Adipocyte (in vitro differentiated cells): ENCODE results near the gene DGLUCY.
"Not testable (repeated sequence)": the region's sequence is repeated elsewhere in the genome, so short reads cannot be mapped to it uniquely, and the experiment has no call there.

Source experiments
- DNase-seq: peaks from one replicate; pipeline ENCODE4 v3.0.0-alpha.2; 2015; ENCODE audit warnings: low read depth
- H3K27me3 ChIP-seq: replicated peaks from 2 replicates; pipeline ENCODE4 v1.7.0; 2013; ENCODE audit warnings: mild to moderate bottlenecking, low read length, moderate library complexity; ENCODE audit not compliant: control insufficient read depth, insufficient read depth
- H3K36me3 ChIP-seq: 2 replicates; pipeline ENCODE4 v1.7.0; 2013; ENCODE audit warnings: low read length, mild to moderate bottlenecking, moderate library complexity; ENCODE audit not compliant: control insufficient read depth, insufficient read depth, severe bottlenecking
- H3K4me1 ChIP-seq: 2 replicates; pipeline ENCODE4 v1.7.0; 2013; ENCODE audit warnings: mild to moderate bottlenecking, low read length, moderate library complexity; ENCODE audit not compliant: control insufficient read depth, insufficient read depth
- H3K4me3 ChIP-seq: 2 replicates; pipeline ENCODE4 v1.7.0; 2013; ENCODE audit warnings: mild to moderate bottlenecking, low read length, moderate library complexity
- H3K9ac ChIP-seq: 2 replicates; pipeline ENCODE4 v1.7.0; 2013; ENCODE audit warnings: mild to moderate bottlenecking, low read length, moderate library complexity
- H3K9me3 ChIP-seq: 2 replicates; pipeline ENCODE4 v1.7.0; 2013; ENCODE audit warnings: mild to moderate bottlenecking, low read length, moderate library complexity; ENCODE audit not compliant: control insufficient read depth

Gene DGLUCY

DNA sequence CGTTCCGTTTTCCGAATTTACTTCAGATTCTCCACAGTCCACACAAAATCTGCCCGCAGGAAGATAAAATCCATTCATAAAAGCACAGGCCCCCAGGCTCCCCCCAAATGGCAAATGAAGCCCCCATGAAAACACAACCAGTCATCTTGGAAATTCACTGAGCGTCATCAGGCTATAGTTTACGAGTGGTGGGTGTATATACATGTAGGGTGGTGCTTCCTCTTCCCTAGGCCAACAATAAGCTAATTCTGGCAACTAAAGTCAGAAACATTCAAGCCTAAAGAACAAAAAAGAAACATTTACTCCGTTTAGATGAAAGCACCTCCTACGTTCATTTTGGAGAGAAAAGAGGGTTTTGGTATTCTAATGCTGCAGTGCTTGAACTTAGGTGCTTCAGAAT lies 124.8 kb downstream of the DGLUCY start:
- Histone ChIP-seq H3K4me3 (no peak overlapping the region), H3K9ac (no peak overlapping the region), H3K9me3 (no peaks in the 10 kb centered on the region), H3K4me1 (peaks cover 11% of the 10 kb centered on the region), H3K27me3 (no peaks in the 10 kb centered on the region), H3K36me3 (no peaks in the 10 kb centered on the region)
- no peak for DNase-seq

- peaks cover 21% of the 10 kb centered on the region for H3K4me1 ChIP-seq
- H3K9ac ChIP-seq, result no peak overlapping the region
- DNase-seq, result no peak
- H3K9me3 ChIP-seq, result no peaks in the 10 kb centered on the region
- H3K4me3 ChIP-seq, result no peak overlapping the region
- no peaks in the 10 kb centered on the region for H3K27me3 ChIP-seq
- no peaks in the 10 kb centered on the region for H3K36me3 ChIP-seq
Measured at GRCh38 chr14:91241863-91242262, 128.0 kb downstream of the DGLUCY start.

DNA sequence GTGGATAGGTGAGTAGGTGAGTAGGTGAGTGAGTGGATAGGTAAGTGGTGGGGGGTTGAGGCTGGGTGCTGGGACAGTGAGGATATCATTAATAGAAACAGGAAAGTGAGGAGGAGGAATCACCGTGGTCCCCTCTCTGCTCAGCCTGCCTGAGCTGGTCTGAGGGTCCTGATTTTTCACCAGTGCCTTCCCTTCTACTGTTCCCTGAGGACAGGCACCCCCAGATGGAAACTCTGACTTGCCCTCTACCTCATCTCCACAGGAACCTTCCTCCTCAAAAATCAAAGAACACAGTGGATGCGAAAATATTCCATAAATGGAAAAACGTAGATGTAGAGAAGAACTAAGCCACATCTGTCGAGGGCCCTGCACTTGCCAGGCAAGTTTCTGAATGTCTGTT lies 128.8 kb downstream of the DGLUCY start:
- Histone ChIP-seq H3K27me3 (no peaks in the 10 kb centered on the region), H3K4me1 (peaks cover 21% of the 10 kb centered on the region), H3K9ac (peak overlapping the region; percentile 46), H3K36me3 (no peaks in the 10 kb centered on the region), H3K4me3 (peak overlapping the region; percentile 70), H3K9me3 (no peaks in the 10 kb centered on the region)
- DNase-seq, result no peak

GRCh38 chr14:91243074-91243471 lies 129.2 kb downstream of the DGLUCY start:
- Histone ChIP-seq H3K36me3 (no peaks in the 10 kb centered on the region), H3K9ac (peak overlapping the region; percentile 46), H3K4me3 (peak overlapping the region; percentile 70), H3K9me3 (no peaks in the 10 kb centered on the region), H3K27me3 (no peaks in the 10 kb centered on the region), H3K4me1 (peaks cover 21% of the 10 kb centered on the region)
- no peak for DNase-seq

- Histone ChIP-seq H3K4me1 (peaks cover 21% of the 10 kb centered on the region), H3K9ac (peak within 1 kb of the TSS; percentile 20), H3K36me3 (no peaks in the 10 kb centered on the region), H3K9me3 (no peaks in the 10 kb centered on the region), H3K4me3 (peak within 1 kb of the TSS; percentile 70), H3K27me3 (no peaks in the 10 kb centered on the region)
- DNase-seq, result peak; percentile 54
Measured at GRCh38 chr14:91244501-91244901, 130.6 kb downstream of the DGLUCY start, which contains the start of gene GPR68. Gene GPR68 (minus strand): TSS chr14:91244704. CDS start chr14:91235050, 9,654 bp downstream.

- Histone ChIP-seq H3K9ac (no peak overlapping the region), H3K9me3 (no peaks in the 10 kb centered on the region), H3K4me1 (peaks cover 21% of the 10 kb centered on the region), H3K27me3 (no peaks in the 10 kb centered on the region), H3K4me3 (peak overlapping the region; percentile 70), H3K36me3 (no peaks in the 10 kb centered on the region)
- no peak for DNase-seq
Measured at GRCh38 chr14:91245029-91245428, 131.2 kb downstream of the DGLUCY start.

DNA sequence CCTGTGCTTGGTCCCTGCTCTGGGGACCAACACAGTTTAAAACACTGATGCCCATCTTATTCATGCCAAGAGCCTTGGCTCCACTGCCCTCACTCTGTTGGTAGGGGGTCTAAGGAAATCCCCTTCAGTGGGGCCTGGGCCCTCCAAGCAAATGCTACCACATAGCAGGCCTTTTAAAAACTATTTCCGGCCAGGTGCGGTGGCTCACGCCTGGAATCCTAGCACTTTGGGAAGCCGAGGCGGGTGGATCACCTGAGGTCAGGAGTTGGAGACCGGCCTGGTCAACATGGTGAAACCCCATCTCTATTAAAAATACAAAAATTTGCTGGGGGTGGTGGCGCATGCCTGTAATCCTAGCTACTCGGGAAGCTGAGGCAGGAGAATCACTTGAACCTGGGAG lies 131.7 kb downstream of the DGLUCY start:
- not testable (repeated sequence) for H3K4me3 ChIP-seq, DNase-seq, H3K36me3 ChIP-seq, H3K9ac ChIP-seq, H3K9me3 ChIP-seq, H3K27me3 ChIP-seq
- peaks cover 21% of the 10 kb centered on the region for H3K4me1 ChIP-seq

DNA sequence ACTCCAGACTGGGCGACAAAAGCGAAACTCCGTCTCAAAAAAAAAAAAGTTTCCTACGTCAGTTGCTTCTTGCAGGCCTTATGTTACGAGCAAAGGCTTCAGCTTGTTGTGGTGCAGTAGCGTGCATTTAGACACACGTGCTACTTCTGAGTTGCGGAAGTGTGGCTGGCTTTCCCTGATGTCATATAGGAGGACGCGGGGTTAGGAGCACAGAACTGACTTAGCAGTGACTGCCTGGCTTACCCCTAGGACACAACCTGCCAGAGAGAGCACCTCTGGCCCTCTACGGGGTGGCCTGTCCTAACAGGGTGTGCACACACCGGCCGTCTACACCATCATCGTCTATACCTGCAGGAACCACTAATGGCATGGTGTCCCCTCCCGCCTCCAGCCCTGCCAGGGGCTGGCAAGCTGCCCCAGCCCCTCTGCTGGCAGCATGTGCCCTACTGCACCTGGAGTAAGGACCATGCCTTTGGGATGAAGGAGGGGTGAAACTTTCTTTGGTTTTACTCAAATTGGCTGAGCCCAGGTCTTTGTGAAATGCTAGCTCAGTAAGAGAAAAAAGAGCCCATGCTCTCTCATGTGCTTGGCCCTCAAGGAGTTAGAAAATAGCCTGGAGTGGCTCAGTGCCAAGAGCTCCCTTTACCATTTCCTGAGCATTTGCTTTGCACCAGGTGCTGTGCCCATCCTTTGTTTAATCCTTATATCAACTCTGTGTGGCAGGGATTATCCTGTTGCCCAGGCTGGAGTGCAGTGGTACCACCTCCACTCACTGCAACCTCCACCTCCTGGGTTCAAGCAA lies 132.4 kb downstream of the DGLUCY start:
- H3K36me3 ChIP-seq, result no peaks in the 10 kb centered on the region
- no peaks in the 10 kb centered on the region for H3K27me3 ChIP-seq
- no peaks in the 10 kb centered on the region for H3K9me3 ChIP-seq
- H3K9ac ChIP-seq, result no peak overlapping the region
- DNase-seq, result no peak
- peaks cover 21% of the 10 kb centered on the region for H3K4me1 ChIP-seq
- no peak overlapping the region for H3K4me3 ChIP-seq

GRCh38 chr14:91249841-91250616 lies 136.2 kb downstream of the DGLUCY start:
- no peaks in the 10 kb centered on the region for H3K36me3 ChIP-seq
- H3K9me3 ChIP-seq, result no peaks in the 10 kb centered on the region
- H3K4me3 ChIP-seq, result no peak overlapping the region
- no peaks in the 10 kb centered on the region for H3K27me3 ChIP-seq
- H3K4me1 ChIP-seq, result peaks cover 5% of the 10 kb centered on the region
- no peak overlapping the region for H3K9ac ChIP-seq
- DNase-seq, result no peak

- no peak overlapping the region for H3K4me3 ChIP-seq
- no peaks in the 10 kb centered on the region for H3K36me3 ChIP-seq
- no peak for DNase-seq
- H3K27me3 ChIP-seq, result no peaks in the 10 kb centered on the region
- H3K9ac ChIP-seq, result no peak overlapping the region
- peaks cover 5% of the 10 kb centered on the region for H3K4me1 ChIP-seq
- H3K9me3 ChIP-seq, result no peaks in the 10 kb centered on the region
Measured at GRCh38 chr14:91250912-91251311, 137.0 kb downstream of the DGLUCY start.
